ENCODE data around the gene GPR50.

- TF ChIP-seq POLR2AphosphoS5 (IDR thresholded peaks at IDR 0.05) (no peak), CTCF (IDR thresholded peaks at IDR 0.05) (no peak), POLR2A (IDR thresholded peaks at IDR 0.05) (no peak), EP300 (IDR thresholded peaks at IDR 0.05; ENCODE audit: low read depth) (no peak)
These were observed 4.7 kb downstream of the GPR50 start for GRCh38 chrX:151181088-151181487.

All from transverse colon (tissue), 4 donors.